ENCODE results near the gene RPL37A. TPM values are rescaled to one million over a fixed set of nuclear protein-coding genes. Genes with fewer than 3 reads are reported as not detected.

The RPL37A gene
- total and polyA plus RNA-seq, 4 donors: 494 to 1,757 (median 1,250) TPM

- 95% methylated on average over 1 of the region's 1 CpG for WGBS
- no peak for TF ChIP-seq YY1 (IDR thresholded peaks at IDR 0.05)
- no peak for TF ChIP-seq EGR1 (IDR thresholded peaks at IDR 0.05; ENCODE audit: low read depth in 2 of 2)
- no peak for TF ChIP-seq JUND (IDR thresholded peaks at IDR 0.05)
- no peak for TF ChIP-seq ATF3 (IDR thresholded peaks at IDR 0.05)
- no peak for TF ChIP-seq REST (IDR thresholded peaks at IDR 0.05)
- no peak for TF ChIP-seq HNF4G (IDR thresholded peaks at IDR 0.05)
- no peak for TF ChIP-seq MAX (IDR thresholded peaks at IDR 0.05)
- TF ChIP-seq FOXA2 (IDR thresholded peaks at IDR 0.05): no peak
- no peak for TF ChIP-seq CTCF (IDR thresholded peaks at IDR 0.05; ENCODE audit: low read depth, low read length, missing input control)
- no peak for TF ChIP-seq HNF4A (conservative IDR thresholded peaks at IDR 0.05)
- TF ChIP-seq NR2F2 (IDR thresholded peaks at IDR 0.05): no peak
- no peak for TF ChIP-seq RXRA (IDR thresholded peaks at IDR 0.05)
- no peak for TF ChIP-seq SP1 (IDR thresholded peaks at IDR 0.05)
- TF ChIP-seq GABPA (IDR thresholded peaks at IDR 0.05 in 1 of 2, conservative IDR thresholded peaks at IDR 0.05 in 1 of 2): no peak
- no peak for TF ChIP-seq FOXA1 (IDR thresholded peaks at IDR 0.05)
- no peak for TF ChIP-seq TAF1 (conservative IDR thresholded peaks at IDR 0.05)
- no peak for TF ChIP-seq ZBTB33 (IDR thresholded peaks at IDR 0.05)
- TF ChIP-seq RAD21 (IDR thresholded peaks at IDR 0.05): no peak
- H3K9ac ChIP-seq (ENCODE audit: low read depth in 1 of 2, low read length in 2 of 2): no peak overlapping the region
- DNase-seq (ENCODE audit: low spot score): no peak
- no peak overlapping the region for H3K27ac ChIP-seq (ENCODE audit: low read depth in 1 of 2, low read length in 2 of 2)
- peaks cover 1 to 11% (median 9%) of the 10 kb centered on the region in 4 donors for H3K4me1 ChIP-seq (ENCODE audit: control insufficient read depth in 4 of 4, insufficient read depth in 4 of 4, low read length in 3 of 4)
- peaks cover 5 to 50% (median 39%) of the 10 kb centered on the region in 4 donors for H3K36me3 ChIP-seq (ENCODE audit: control insufficient read depth in 4 of 4, insufficient read depth in 3 of 4, low read depth in 1 of 4, low read length in 3 of 4)
- no peaks in the 10 kb centered on the region for H3K27me3 ChIP-seq (ENCODE audit: control insufficient read depth in 4 of 4, insufficient read depth in 4 of 4, low read length in 3 of 4)
- no peak overlapping the region for H3K4me3 ChIP-seq (ENCODE audit: low read depth in 1 of 3, low read length in 3 of 3)
- no peaks in the 10 kb centered on the region for H3K9me3 ChIP-seq (ENCODE audit: control insufficient read depth in 4 of 4, low read length in 3 of 4)
These were observed 5.7 kb downstream of the RPL37A start for GRCh38 chr2:216504376-216504762.

Data from liver (tissue), 9 donors.